ENCODE measurements around the gene TMED6. TPM values are rescaled to one million over a fixed set of nuclear protein-coding genes. Genes with fewer than 3 reads are reported as not detected.

The TMED6 gene
- total RNA-seq, 4 donors from 2014 or later = not detected

GRCh38 chr16:69350536-69351133 is 951 bp downstream of the TMED6 start:
- H3K36me3 ChIP-seq = peaks cover 4 to 51% (median 35%) of the 10 kb centered on the region in 4 donors
- intact Hi-C loops (cut with DNase I) = no loop called here
- H3K27me3 ChIP-seq = no peaks in the 10 kb centered on the region
- H3K4me3 ChIP-seq = no peak overlapping the region
- 82% methylated on average over 6 of the region's 6 CpGs for WGBS
- no peak for DNase-seq (ENCODE audit: extremely low spot score)
- TF ChIP-seq, protein P1, sequence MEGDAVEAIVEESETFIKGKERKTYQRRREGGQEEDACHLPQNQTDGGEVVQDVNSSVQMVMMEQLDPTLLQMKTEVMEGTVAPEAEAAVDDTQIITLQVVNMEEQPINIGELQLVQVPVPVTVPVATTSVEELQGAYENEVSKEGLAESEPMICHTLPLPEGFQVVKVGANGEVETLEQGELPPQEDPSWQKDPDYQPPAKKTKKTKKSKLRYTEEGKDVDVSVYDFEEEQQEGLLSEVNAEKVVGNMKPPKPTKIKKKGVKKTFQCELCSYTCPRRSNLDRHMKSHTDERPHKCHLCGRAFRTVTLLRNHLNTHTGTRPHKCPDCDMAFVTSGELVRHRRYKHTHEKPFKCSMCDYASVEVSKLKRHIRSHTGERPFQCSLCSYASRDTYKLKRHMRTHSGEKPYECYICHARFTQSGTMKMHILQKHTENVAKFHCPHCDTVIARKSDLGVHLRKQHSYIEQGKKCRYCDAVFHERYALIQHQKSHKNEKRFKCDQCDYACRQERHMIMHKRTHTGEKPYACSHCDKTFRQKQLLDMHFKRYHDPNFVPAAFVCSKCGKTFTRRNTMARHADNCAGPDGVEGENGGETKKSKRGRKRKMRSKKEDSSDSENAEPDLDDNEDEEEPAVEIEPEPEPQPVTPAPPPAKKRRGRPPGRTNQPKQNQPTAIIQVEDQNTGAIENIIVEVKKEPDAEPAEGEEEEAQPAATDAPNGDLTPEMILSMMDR (IDR thresholded peaks at IDR 0.05) = no peak
- TF ChIP-seq POLR2AphosphoS5 (IDR thresholded peaks at IDR 0.05) (no peak), POLR2A (IDR thresholded peaks at IDR 0.05; ENCODE audit: low read depth) (no peak), EP300 (IDR thresholded peaks at IDR 0.05) (no peak)
- H3K27ac ChIP-seq (replicated peaks in 1 of 4) = no peak overlapping the region
- H3K4me1 ChIP-seq = no peaks in the 10 kb centered on the region
- H3K9me3 ChIP-seq = no peaks in the 10 kb centered on the region

DNA sequence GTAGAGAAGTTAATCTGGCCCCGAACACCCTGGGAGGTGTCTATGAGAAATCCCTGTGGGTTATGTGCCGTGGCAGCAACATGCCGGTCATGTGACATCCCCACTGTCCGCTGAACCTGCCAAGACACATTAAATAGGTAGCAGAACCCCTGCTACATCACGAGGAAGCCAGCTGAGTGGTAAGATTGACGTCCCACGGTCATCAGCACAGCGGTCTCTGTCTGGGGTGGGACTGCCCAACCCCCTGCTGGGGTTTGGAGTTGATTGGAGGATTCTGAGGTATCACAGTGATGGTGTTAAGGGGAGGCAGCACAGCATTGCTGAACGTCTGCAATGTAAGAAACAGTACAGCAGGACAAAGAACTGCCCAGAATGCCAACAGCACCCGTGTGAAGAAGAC is 2.0 kb downstream of the TMED6 start:
- Histone ChIP-seq H3K9me3 (no peaks in the 10 kb centered on the region), H3K4me1 (no peaks in the 10 kb centered on the region), H3K4me3 (no peak overlapping the region), H3K27me3 (no peaks in the 10 kb centered on the region), H3K36me3 (peaks cover 0 to 50% (median 24%) of the 10 kb centered on the region in 4 donors), H3K27ac (replicated peaks in 1 of 4) (no peak overlapping the region)
- TF ChIP-seq, protein P1 (IDR thresholded peaks at IDR 0.05) = no peak
- no peak for TF ChIP-seq EP300 (IDR thresholded peaks at IDR 0.05)
- TF ChIP-seq POLR2AphosphoS5 (IDR thresholded peaks at IDR 0.05) = no peak
- TF ChIP-seq POLR2A (IDR thresholded peaks at IDR 0.05; ENCODE audit: low read depth) = no peak
- 90% methylated on average over 6 of the region's 10 CpGs for WGBS
- no peak for DNase-seq (ENCODE audit: extremely low spot score)
- intact Hi-C loops (cut with DNase I) = no loop called here

DNA sequence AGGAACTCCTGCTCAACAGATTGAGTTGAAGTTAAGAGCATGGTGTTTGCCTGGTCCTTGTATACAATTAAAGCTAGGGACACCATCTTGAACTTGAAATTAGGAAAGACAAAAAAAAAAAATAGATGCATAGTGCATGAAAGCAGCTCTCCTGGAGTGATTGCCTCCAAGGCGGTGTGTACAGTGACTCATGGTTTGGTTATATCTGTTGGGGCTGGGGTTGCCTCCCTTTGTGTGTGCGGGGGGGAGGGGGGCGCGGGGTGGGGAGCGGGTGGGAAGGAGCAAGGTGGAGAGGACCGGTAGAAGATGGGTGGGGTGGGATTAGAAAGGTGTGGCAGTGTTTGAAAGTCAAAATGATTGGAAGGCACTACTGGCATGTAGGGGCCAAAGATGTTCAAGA is 3.4 kb downstream of the TMED6 start:
- peaks cover 0 to 53% (median 25%) of the 10 kb centered on the region in 4 donors for H3K36me3 ChIP-seq
- 94% methylated on average over 6 of the region's 6 CpGs for WGBS

GRCh38 chr16:69346683-69347082 is 4.9 kb downstream of the TMED6 start:
- no peaks in the 10 kb centered on the region for H3K9me3 ChIP-seq
- TF ChIP-seq POLR2AphosphoS5 (IDR thresholded peaks at IDR 0.05) (no peak), POLR2A (IDR thresholded peaks at IDR 0.05; ENCODE audit: low read depth) (no peak), EP300 (IDR thresholded peaks at IDR 0.05) (no peak)
- TF ChIP-seq, protein P1 (IDR thresholded peaks at IDR 0.05) = no peak
- no peak overlapping the region for H3K4me3 ChIP-seq
- H3K4me1 ChIP-seq = no peaks in the 10 kb centered on the region
- H3K36me3 ChIP-seq = peaks cover 3 to 60% (median 28%) of the 10 kb centered on the region in 4 donors
- DNase-seq (ENCODE audit: extremely low spot score) = no peak
- 94% methylated on average over 5 of the region's 6 CpGs for WGBS
- H3K27me3 ChIP-seq = no peaks in the 10 kb centered on the region
- no peak overlapping the region for H3K27ac ChIP-seq (replicated peaks in 1 of 4)
- intact Hi-C loops (cut with DNase I) = no loop called here

More for the DNA sequence above, 3.4 kb downstream of the TMED6 start:
- H3K9me3 ChIP-seq = no peaks in the 10 kb centered on the region
- no peaks in the 10 kb centered on the region for H3K27me3 ChIP-seq
- no peaks in the 10 kb centered on the region for H3K4me1 ChIP-seq
- intact Hi-C loops (cut with DNase I) = no loop called here
- H3K27ac ChIP-seq (replicated peaks in 1 of 4) = no peak overlapping the region
- DNase-seq (ENCODE audit: extremely low spot score) = no peak
- no peak overlapping the region for H3K4me3 ChIP-seq
- TF ChIP-seq, protein P1 (IDR thresholded peaks at IDR 0.05) = no peak
- TF ChIP-seq POLR2A (IDR thresholded peaks at IDR 0.05; ENCODE audit: low read depth) = no peak
- TF ChIP-seq EP300 (IDR thresholded peaks at IDR 0.05) = no peak
- no peak for TF ChIP-seq POLR2AphosphoS5 (IDR thresholded peaks at IDR 0.05)

DNA sequence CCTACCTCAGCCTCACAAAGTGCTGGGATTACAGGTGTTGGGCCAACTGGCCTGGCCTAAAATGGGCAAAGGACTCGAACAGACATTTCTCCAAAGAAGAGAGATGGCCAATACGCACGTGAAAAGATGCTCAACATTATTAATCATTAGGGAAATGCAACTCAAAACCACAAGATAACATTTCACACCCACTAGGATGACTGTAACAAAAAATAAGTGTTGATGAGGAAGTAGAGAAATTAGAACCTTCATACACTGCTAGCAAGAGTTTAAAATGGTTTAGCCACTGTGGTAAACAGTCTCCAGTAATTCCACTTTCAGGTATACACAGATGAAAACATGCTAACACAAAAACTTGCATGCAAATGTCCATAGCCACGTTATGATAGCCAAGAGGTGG is 5.7 kb downstream of the TMED6 start:
- H3K27me3 ChIP-seq = no peaks in the 10 kb centered on the region
- WGBS = 78% methylated on average over 4 of the region's 4 CpGs
- intact Hi-C loops (cut with DNase I) = no loop called here
- no peak overlapping the region for H3K27ac ChIP-seq (replicated peaks in 1 of 4)
- peaks cover 8 to 60% (median 29%) of the 10 kb centered on the region in 4 donors for H3K36me3 ChIP-seq
- DNase-seq (ENCODE audit: extremely low spot score) = no peak
- H3K4me3 ChIP-seq = no peak overlapping the region
- TF ChIP-seq POLR2A (IDR thresholded peaks at IDR 0.05; ENCODE audit: low read depth) (no peak), POLR2AphosphoS5 (IDR thresholded peaks at IDR 0.05) (no peak), EP300 (IDR thresholded peaks at IDR 0.05) (no peak)
- TF ChIP-seq, protein P1 (IDR thresholded peaks at IDR 0.05) = no peak
- peaks cover 2 to 6% (median 5%) of the 10 kb centered on the region in 4 donors for H3K4me1 ChIP-seq
- H3K9me3 ChIP-seq = no peaks in the 10 kb centered on the region
